ENCODE data around the gene USP32.
"Not testable (repeated sequence)": the region's sequence is repeated elsewhere in the genome, so short reads cannot be mapped to it uniquely, and the experiment has no call there.

USP32 gene

DNA sequence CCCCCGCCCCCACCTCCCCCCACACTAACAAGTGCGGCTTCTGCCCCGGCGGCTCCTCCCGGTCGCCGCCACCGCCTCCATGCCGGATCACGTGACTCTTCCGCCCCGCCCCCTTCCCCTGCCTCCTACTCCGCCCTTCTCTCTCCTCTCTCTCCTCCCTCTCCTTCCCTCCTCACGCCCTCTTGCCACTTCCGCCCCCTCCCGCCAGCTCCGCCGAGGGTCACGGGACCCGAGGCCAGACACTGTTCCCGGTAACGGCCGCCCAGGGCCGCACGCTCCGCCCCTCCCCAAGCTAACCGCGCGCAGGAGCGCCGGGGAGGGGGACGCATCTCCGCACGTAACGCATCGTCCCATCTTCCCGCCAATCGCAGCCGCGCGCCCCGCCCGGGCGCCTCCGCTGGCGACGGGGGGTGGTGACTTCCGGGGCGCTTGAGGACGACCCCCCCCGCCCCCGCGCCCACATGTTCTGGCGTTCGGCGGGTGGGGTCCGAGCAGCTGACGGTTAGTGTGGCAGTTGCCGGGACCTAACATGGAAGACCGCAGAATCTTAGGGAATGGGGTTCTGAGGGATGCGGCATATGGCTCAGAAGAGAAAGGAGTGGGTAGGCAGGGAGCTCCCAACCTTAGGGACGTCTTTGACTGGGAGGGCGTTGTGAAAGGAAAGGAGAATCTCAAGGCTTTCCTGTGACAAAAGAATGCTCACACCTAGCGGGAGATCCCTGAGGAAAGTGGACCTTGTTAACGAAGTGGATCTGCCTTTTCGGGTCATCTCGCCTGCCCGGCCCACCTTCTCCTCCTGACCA is at the start of gene USP32:
Gene USP32 (minus strand): TSS at position 92 of the 803 bp plus-strand sequence. CDS start 194 bp downstream, outside the sequence.
- DNase-seq = peak; percentile 95

DNA sequence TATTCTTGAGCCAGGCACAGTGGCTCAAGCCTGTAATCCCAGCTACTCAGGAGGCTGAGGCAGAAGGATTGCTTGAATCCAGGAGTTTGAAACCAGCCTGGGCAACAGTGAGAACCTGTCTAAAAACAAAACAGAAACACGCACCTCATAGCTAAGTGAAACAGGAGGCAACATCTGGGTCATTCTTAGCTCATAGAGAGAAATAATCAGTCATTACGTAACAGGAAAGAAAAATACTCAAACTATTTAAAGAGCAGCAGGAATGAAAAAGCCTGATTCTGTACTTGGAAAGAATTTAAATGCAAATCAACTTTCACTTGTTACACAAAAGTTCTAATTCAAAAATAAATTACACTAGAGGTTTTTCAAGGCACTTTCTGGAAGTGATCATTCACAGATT is 47.6 kb upstream of the USP32 start:
- DNase-seq = no peak

DNA sequence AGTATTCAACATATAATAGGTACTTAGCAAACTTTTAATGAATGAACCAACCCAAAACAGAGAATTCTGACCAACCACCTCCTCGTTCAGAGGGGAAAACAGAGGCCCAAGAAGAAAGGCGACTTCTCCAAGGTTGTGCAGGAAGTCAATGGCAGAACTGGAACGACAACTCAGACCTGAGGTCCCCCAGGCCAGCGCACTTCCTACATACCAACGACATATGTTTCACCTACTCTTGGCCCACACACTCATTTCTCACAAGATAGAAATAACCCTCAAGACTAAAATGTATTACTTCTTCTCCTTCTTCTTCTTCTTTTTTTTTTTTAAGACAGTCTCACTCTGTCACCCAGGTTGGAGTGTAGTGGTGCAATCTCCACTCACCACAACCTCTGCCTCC is 44.7 kb upstream of the USP32 start:
- no peak for DNase-seq

GRCh38 chr17:60435244-60436167 is 43.6 kb upstream of the USP32 start:
- peak; percentile 60 for DNase-seq

GRCh38 chr17:60433021-60433997 is 41.4 kb upstream of the USP32 start:
- DNase-seq = not testable (repeated sequence)

- not testable (repeated sequence) for DNase-seq
Observed at GRCh38 chr17:60430561-60430960, 38.6 kb upstream of the USP32 start.

GRCh38 chr17:60428491-60428890 is 36.6 kb upstream of the USP32 start:
- DNase-seq = not testable (repeated sequence)

DNA sequence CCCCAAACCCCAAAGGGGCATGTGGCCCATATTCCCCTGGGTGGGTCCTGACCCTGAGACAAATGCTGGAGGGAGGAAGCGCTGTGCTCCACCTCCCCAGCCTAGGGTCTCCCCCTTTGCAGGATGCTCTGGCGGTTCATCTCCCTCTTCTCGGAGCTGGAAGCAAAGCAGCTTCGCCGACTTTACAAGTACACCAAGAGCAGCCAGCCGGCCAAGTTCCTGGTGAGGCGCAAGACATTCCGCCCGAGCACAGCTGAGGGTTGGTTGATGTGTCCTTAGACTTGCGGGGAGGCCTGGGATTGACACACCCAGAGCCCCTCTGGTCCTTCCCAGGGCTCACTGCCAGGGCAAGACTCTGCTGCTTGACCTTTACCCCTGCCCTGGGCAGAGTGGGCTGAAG is 34.7 kb upstream of the USP32 start:
- DNase-seq = no peak

- no peak for DNase-seq
Observed at GRCh38 chr17:60425626-60426025, 33.7 kb upstream of the USP32 start.

GRCh38 chr17:60423865-60424264 is 31.9 kb upstream of the USP32 start:
- DNase-seq = no peak

GRCh38 chr17:60422162-60422665 is 30.3 kb upstream of the USP32 start, which contains the start of gene CHCT1:
CHCT1 (plus strand) TSS chr17:60422489; CDS start chr17:60422593, 104 bp downstream.
- no peak for DNase-seq

DNA sequence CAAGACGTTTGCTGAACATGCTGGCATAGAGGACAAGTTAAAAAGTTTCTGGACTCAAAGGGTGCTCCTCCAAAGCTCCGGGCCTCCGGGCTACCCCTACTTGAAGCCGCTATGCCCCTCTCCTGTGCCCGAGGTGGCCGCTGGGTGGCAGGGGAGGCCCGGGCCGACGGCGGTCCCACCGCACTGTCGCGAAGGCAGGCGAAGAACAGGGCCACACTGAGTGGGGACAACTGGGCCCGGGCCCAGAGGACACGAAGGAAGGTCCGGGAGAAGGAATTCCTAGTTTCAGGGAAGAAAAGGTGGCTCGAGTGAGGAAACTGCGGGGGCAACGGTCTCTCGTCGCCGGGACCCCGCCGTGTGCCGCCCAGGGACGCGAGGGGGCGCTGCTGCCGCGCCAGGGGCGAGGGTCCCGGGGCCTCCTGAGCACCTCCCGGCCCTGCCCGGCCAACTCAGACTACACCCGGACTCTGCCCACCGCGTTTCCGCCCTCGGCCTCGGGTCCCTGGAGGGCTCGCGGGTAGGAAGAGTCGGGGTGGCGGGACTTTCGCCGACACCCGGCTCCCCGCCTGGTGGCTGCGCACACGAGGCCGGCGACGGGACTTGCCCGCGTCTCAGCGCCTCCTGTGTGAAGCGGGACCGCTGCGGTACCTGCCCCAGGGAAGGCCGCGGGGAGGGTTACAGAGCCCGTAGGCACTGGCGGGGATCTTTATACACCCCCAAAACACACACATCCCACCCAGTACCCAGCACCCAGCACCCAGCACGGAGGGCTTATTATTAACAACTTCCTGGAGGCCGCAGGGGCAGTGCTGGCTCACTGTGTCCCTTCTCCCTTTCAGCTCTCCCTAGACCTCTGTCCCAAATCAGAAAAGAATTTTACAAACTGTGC is 29.6 kb upstream of the USP32 start:
- DNase-seq = peak; percentile 7

DNA sequence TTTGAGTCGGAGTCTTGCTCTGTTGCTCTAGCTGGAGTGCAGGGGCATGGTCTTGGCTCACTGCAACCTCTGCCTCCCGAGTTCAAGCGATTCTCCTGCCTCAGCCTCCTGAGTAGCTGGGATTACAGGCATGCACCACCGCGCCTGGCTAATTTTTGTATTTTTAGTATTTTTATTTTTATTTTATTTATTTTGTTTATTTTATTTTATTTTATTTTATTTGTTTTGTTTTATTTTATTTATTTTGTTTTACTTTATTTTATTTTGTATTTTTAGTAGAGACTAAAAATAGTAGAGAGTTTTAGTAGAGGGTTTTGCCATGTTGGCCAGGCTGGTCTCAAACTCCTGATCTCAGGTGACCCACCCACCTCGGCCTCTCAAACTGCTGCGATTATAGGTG is 27.9 kb upstream of the USP32 start:
- DNase-seq = not testable (repeated sequence)

- DNase-seq = not testable (repeated sequence)
Observed at GRCh38 chr17:60419003-60419402, 27.1 kb upstream of the USP32 start.

DNA sequence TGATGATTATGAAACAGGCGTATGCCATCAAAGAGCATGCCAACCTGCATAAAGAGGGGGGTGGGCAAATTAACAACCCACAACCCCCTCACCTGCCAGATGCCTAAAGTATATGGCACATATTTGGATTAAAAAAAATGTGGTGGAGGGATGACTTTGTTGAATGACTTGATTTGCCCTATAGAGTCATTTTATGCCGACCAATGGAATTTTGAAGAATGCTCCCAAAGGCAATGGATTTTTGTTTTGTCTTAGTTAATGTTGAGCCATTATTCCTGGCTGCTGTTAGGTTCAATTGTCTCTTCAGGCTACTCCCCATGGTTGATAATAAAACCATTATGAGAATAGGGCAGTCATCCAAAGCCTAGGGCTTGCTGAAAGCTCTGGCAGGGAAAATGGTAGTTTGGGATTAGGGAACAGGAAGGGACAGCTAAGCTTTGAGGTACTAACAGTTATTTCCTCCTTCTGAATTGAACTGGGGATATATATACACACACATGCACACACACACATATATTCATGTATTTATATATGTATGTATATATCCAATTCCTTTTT is 24.5 kb upstream of the USP32 start:
- no peak for DNase-seq

GRCh38 chr17:60415146-60415545 is 23.2 kb upstream of the USP32 start:
- no peak for DNase-seq

GRCh38 chr17:60412701-60413100 is 20.8 kb upstream of the USP32 start:
- no peak for DNase-seq

DNA sequence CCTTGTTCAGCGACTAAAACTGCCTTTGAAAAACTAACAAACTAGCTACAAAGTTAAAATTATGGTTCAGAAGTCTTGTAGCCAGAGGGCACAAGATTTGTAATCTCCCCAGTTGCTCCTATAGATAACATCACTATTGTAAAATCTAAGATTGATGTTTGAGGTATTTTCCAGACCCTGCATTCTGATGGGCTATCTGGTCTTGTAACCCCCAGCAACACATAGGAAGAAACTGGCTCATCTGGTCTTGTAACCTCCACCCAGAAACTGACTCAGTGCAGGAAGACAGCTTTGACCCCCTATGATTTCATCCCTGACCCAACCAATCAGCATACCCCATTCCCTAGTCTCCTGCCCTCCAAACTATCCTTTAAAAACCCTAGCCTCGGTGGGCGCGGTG is 18.1 kb upstream of the USP32 start:
- no peak for DNase-seq

DNA sequence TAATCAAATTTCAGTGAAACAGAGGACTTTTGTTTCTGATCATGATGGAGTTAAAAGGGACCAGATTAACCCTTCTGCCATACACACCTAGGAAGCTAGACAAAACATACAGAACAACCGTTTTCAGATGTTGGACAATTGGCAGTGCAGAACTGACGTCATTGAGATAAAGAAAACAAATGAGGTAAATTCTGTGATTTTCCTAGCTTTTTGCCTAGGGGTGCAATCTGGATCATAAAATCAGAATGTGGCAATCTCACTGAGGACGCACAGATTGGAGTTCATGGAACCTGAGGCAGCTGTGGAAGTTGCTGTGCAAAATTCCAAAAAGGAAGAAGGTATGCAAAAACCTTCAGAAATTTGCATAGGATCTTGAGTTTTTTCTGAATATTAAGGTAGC is 15.0 kb upstream of the USP32 start:
- no peak for DNase-seq

DNA sequence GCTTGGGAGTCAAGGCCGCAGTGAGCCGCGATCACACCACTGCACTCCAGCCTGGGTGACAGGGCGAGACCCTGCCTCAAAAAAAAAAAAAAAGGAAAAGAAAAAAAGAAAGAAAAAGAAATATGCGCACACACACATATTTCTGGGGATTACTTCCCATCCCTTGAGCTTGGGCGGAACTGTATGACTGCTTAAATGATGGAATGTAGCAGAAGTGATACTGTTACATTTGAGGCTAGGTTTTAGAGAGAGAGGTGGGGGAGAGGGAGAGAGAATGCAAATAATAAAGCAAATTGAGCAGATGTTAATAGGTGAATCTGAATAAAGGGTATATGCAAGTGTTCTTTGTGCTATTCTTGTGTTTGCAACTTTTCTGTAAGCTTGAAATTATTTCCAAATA is 12.0 kb upstream of the USP32 start:
- no peak for DNase-seq

- no peak for DNase-seq
Observed at GRCh38 chr17:60403523-60403810, 11.5 kb upstream of the USP32 start.
